ENCODE data around the gene CYSTM1.

GRCh38 chr5:140181525-140181924 is 6.5 kb downstream of the CYSTM1 start:
- TF ChIP-seq, protein P1, sequence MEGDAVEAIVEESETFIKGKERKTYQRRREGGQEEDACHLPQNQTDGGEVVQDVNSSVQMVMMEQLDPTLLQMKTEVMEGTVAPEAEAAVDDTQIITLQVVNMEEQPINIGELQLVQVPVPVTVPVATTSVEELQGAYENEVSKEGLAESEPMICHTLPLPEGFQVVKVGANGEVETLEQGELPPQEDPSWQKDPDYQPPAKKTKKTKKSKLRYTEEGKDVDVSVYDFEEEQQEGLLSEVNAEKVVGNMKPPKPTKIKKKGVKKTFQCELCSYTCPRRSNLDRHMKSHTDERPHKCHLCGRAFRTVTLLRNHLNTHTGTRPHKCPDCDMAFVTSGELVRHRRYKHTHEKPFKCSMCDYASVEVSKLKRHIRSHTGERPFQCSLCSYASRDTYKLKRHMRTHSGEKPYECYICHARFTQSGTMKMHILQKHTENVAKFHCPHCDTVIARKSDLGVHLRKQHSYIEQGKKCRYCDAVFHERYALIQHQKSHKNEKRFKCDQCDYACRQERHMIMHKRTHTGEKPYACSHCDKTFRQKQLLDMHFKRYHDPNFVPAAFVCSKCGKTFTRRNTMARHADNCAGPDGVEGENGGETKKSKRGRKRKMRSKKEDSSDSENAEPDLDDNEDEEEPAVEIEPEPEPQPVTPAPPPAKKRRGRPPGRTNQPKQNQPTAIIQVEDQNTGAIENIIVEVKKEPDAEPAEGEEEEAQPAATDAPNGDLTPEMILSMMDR (IDR thresholded peaks at IDR 0.05 in 4 of 5, conservative IDR thresholded peaks at IDR 0.05 in 1 of 5): no peak
- no peak for TF ChIP-seq POLR2A (IDR thresholded peaks at IDR 0.05)
